ENCODE results near the gene TWSG1. TPM values are rescaled to one million over a fixed set of nuclear protein-coding genes. Genes with fewer than 3 reads are reported as not detected.
"Not testable (repeated sequence)": the region's sequence is repeated elsewhere in the genome, so short reads cannot be mapped to it uniquely, and the experiment has no call there.

TWSG1 gene
- total RNA-seq, 1 donor from 2014 or later = 37.6 TPM

GRCh38 chr18:9449600-9450414 is 115.2 kb downstream of the TWSG1 start:
- Histone ChIP-seq H3K4me3 (no peak overlapping the region), H3K27me3 (no peaks in the 10 kb centered on the region), H3K36me3 (no peaks in the 10 kb centered on the region), H3K4me1 (no peaks in the 10 kb centered on the region), H3K27ac (no peak overlapping the region), H3K9me3 (no peaks in the 10 kb centered on the region)
- ATAC-seq = no peak
- TF ChIP-seq, protein P1, sequence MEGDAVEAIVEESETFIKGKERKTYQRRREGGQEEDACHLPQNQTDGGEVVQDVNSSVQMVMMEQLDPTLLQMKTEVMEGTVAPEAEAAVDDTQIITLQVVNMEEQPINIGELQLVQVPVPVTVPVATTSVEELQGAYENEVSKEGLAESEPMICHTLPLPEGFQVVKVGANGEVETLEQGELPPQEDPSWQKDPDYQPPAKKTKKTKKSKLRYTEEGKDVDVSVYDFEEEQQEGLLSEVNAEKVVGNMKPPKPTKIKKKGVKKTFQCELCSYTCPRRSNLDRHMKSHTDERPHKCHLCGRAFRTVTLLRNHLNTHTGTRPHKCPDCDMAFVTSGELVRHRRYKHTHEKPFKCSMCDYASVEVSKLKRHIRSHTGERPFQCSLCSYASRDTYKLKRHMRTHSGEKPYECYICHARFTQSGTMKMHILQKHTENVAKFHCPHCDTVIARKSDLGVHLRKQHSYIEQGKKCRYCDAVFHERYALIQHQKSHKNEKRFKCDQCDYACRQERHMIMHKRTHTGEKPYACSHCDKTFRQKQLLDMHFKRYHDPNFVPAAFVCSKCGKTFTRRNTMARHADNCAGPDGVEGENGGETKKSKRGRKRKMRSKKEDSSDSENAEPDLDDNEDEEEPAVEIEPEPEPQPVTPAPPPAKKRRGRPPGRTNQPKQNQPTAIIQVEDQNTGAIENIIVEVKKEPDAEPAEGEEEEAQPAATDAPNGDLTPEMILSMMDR (IDR thresholded peaks at IDR 0.05) = no peak
- intact Hi-C loops (cut with DNase I) = no loop called here
- DNase-seq = no peak

DNA sequence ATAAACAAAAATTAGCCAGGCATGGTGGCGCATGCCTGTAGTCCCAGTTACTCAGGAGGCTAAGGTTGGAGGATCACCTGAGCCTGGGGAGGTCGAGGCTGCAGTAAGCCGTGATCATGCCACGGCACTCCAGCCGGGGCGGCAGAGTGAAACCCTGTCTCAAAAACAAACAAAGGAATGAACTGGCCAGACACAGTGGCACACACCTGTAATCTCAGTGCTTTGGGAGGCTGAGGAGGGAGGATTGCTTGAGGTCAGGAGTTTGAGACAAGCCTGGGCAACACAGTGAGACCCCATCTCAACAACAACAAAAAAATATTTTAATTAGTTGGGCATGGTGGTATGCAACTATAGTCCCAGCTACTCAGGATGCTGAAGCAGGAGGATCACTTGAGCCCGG is 116.3 kb downstream of the TWSG1 start:
- H3K27ac ChIP-seq; H3K27me3 ChIP-seq; H3K4me3 ChIP-seq; intact Hi-C loops (cut with DNase I); ATAC-seq; H3K9me3 ChIP-seq; DNase-seq; H3K4me1 ChIP-seq; H3K36me3 ChIP-seq: not testable (repeated sequence)

Other genes starting within 250 kb of the TWSG1 start
- 106 TPM for gene NDUFV2, start 232.1 kb upstream of the TWSG1 start, total RNA-seq
- gene ANKRD12, start 198.0 kb upstream of the TWSG1 start, total RNA-seq = 74.2 TPM
- 53.3 TPM for gene RALBP1, start 140.7 kb downstream of the TWSG1 start, total RNA-seq